SK-N-SH treated with all-trans-retinoic acid at 6 μM for 48 hours (cell line): ENCODE measurements around the gene LINC00632.

ENCODE experiments used
- ATAC-seq: fragments of 200-7000 bp; cut with Tn5 transposase; 3 replicates; pipeline ENCODE4 v1.9.1; 2020; ENCODE audit warnings: mild to moderate bottlenecking, moderate library complexity
- ARNTL ChIP-seq: fragments of 450-650 bp; formaldehyde crosslinking; IDR thresholded peaks from 2 replicates; pipeline ENCODE4 v1.5.0; 2020; ENCODE audit warnings: low read depth, mild to moderate bottlenecking, moderate library complexity, borderline replicate concordance
- BACH2 ChIP-seq: fragments of 250-450 bp; sonication (Bioruptor Pico); IDR thresholded peaks from 2 replicates; pipeline ENCODE4 v1.9.0; 2021; ENCODE audit warnings: mild to moderate bottlenecking, borderline replicate concordance
- CSDC2 ChIP-seq: fragments of 250-450 bp; sonication (Bioruptor Pico); IDR thresholded peaks from 2 replicates; pipeline ENCODE4 v1.5.0; 2020; ENCODE audit warnings: mild to moderate bottlenecking, moderate library complexity
- ESRRG ChIP-seq: fragments of 250-450 bp; sonication (Bioruptor Pico); IDR thresholded peaks from 2 replicates; pipeline ENCODE4 v1.6.1; 2021; ENCODE audit warnings: mild to moderate bottlenecking
- ISL1 ChIP-seq: fragments of 250-450 bp; sonication (Bioruptor Pico); IDR thresholded peaks from 2 replicates; pipeline ENCODE4 v2.1.2; 2022; ENCODE audit warnings: mild to moderate bottlenecking, moderate library complexity
- OSR1 ChIP-seq: fragments of 250-450 bp; sonication (Bioruptor Pico); IDR thresholded peaks from 2 replicates; pipeline ENCODE4 v1.8.0; 2022; ENCODE audit warnings: moderate library complexity, mild to moderate bottlenecking, inconsistent platforms
- PPARA ChIP-seq: fragments of 250-450 bp; sonication (Bioruptor Pico); IDR thresholded peaks from 2 replicates; pipeline ENCODE4 v1.5.0; 2020; ENCODE audit warnings: mild to moderate bottlenecking, borderline replicate concordance
- RARB ChIP-seq: fragments of 250-450 bp; sonication (Bioruptor Pico); IDR thresholded peaks from 2 replicates; pipeline ENCODE4 v1.8.0; 2021; ENCODE audit warnings: mild to moderate bottlenecking, moderate library complexity
- SNAI2 ChIP-seq: fragments of 250-450 bp; sonication (Bioruptor Pico); IDR thresholded peaks from 2 replicates; pipeline ENCODE4 v1.5.0; 2020; ENCODE audit warnings: mild to moderate bottlenecking, moderate library complexity
- TCF4 ChIP-seq: fragments of 250-450 bp; sonication (Bioruptor Pico); IDR thresholded peaks from 2 replicates; pipeline ENCODE4 v1.8.0; 2021; ENCODE audit warnings: mild to moderate bottlenecking, moderate library complexity, borderline replicate concordance
- TOX ChIP-seq: fragments of 250-450 bp; sonication (Bioruptor Pico); IDR thresholded peaks from 2 replicates; pipeline ENCODE4 v1.8.0; 2021; ENCODE audit warnings: mild to moderate bottlenecking, moderate library complexity, borderline replicate concordance
- ZFP30 ChIP-seq: fragments of 450-650 bp; formaldehyde crosslinking; IDR thresholded peaks from 2 replicates; pipeline ENCODE4 v1.5.0; 2022; ENCODE audit warnings: mild to moderate bottlenecking, moderate library complexity
- ZNF565 ChIP-seq: fragments of 450-650 bp; formaldehyde crosslinking; conservative IDR thresholded peaks from 2 replicates; pipeline ENCODE4 v1.5.0; 2020; ENCODE audit warnings: low read depth, mild to moderate bottlenecking, moderate library complexity
- ZNF8 ChIP-seq: fragments of 450-650 bp; formaldehyde crosslinking; IDR thresholded peaks from 2 replicates; pipeline ENCODE4 v1.5.0; 2020; ENCODE audit warnings: mild to moderate bottlenecking, moderate library complexity
- TF ChIP-seq, protein P1 (sequence below): fragments of 250-450 bp; sonication (Bioruptor Pico); IDR thresholded peaks from 2 replicates; pipeline ENCODE4 v1.5.1; 2020; ENCODE audit warnings: low read depth, mild to moderate bottlenecking, moderate library complexity
- TF ChIP-seq, protein P2 (sequence below): fragments of 250-450 bp; sonication (Bioruptor Pico); IDR thresholded peaks from 2 replicates; pipeline ENCODE4 v1.5.1; 2021; ENCODE audit warnings: mild to moderate bottlenecking, moderate library complexity
- TF ChIP-seq, protein P3 (sequence below): fragments of 250-450 bp; sonication (Bioruptor Pico); IDR thresholded peaks from 2 replicates; pipeline ENCODE4 v1.8.0; 2020; ENCODE audit warnings: mild to moderate bottlenecking, moderate library complexity, borderline replicate concordance
- TF ChIP-seq, protein P4 (sequence below): fragments of 250-450 bp; sonication (Bioruptor Pico); IDR thresholded peaks from 2 replicates; pipeline ENCODE4 v1.5.0; 2020; ENCODE audit warnings: mild to moderate bottlenecking, moderate library complexity
- TF ChIP-seq, protein P5 (sequence below): fragments of 250-450 bp; sonication (Bioruptor Pico); IDR thresholded peaks from 2 replicates; pipeline ENCODE4 v1.8.0; 2021; ENCODE audit warnings: low read depth, mild to moderate bottlenecking, moderate library complexity, borderline replicate concordance

Gene LINC00632

DNA sequence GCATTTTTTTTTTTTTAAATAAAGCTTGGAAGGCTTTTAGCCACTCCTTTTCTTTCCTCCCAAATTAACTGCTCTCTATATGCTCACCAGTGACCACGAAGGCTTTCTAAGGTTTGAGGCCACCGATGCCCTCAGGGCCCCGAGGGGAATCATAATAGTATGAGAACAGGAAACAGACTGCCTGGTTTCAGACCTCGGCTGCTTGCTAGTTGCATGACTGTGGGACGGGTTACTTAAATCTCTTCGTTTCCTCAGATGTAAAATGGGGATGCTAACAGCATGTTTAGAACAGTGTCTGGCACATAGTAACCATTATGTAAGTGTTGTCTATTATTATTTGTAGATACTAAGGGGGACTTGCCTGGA lies 3.6 kb downstream of the LINC00632 start:
- no peak; the same call in 2 of the 3 replicates for ATAC-seq
- TF ChIP-seq BACH2 (CRISPR knock-in tag) (no peak), ZFP30 (no peak), ARNTL (no peak), SNAI2 (CRISPR knock-in tag) (no peak), ZNF8 (no peak), PPARA (CRISPR knock-in tag) (no peak)
- TF ChIP-seq, protein P1, sequence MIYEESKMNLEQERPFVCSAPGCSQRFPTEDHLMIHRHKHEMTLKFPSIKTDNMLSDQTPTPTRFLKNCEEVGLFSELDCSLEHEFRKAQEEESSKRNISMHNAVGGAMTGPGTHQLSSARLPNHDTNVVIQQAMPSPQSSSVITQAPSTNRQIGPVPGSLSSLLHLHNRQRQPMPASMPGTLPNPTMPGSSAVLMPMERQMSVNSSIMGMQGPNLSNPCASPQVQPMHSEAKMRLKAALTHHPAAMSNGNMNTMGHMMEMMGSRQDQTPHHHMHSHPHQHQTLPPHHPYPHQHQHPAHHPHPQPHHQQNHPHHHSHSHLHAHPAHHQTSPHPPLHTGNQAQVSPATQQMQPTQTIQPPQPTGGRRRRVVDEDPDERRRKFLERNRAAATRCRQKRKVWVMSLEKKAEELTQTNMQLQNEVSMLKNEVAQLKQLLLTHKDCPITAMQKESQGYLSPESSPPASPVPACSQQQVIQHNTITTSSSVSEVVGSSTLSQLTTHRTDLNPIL = no peak
- TF ChIP-seq, protein P2, sequence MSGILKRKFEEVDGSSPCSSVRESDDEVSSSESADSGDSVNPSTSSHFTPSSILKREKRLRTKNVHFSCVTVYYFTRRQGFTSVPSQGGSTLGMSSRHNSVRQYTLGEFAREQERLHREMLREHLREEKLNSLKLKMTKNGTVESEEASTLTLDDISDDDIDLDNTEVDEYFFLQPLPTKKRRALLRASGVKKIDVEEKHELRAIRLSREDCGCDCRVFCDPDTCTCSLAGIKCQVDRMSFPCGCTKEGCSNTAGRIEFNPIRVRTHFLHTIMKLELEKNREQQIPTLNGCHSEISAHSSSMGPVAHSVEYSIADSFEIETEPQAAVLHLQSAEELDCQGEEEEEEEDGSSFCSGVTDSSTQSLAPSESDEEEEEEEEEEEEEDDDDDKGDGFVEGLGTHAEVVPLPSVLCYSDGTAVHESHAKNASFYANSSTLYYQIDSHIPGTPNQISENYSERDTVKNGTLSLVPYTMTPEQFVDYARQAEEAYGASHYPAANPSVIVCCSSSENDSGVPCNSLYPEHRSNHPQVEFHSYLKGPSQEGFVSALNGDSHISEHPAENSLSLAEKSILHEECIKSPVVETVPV = no peak

DNA sequence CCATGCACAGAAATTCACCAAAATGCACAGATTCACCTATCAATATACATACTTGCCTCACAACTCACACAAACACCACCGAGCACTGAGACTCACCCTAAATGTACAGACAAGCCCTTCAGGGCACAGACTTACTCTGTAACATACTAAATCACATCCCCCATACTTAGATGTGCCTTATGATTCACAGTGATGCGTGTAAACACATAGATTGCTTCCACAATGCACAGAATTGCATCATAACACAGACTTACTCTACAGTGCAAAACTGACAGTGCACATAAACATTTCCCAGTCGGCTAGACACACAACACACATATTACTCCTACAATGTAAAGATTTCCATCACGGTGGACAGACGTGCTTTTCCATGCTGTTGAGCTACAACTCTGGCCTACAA lies 6.2 kb downstream of the LINC00632 start:
- no peak for ATAC-seq
- TF ChIP-seq TOX (no peak), ZNF8 (no peak), ZFP30 (no peak), OSR1 (no peak), TCF4 (no peak), ZNF565 (CRISPR knock-in tag) (no peak), RARB (CRISPR knock-in tag) (no peak), ISL1 (CRISPR knock-in tag) (no peak), ESRRG (CRISPR knock-in tag) (no peak), CSDC2 (CRISPR knock-in tag) (no peak), BACH2 (CRISPR knock-in tag) (no peak), SNAI2 (CRISPR knock-in tag) (no peak)
- TF ChIP-seq, protein P1 = no peak
- TF ChIP-seq, protein P3, sequence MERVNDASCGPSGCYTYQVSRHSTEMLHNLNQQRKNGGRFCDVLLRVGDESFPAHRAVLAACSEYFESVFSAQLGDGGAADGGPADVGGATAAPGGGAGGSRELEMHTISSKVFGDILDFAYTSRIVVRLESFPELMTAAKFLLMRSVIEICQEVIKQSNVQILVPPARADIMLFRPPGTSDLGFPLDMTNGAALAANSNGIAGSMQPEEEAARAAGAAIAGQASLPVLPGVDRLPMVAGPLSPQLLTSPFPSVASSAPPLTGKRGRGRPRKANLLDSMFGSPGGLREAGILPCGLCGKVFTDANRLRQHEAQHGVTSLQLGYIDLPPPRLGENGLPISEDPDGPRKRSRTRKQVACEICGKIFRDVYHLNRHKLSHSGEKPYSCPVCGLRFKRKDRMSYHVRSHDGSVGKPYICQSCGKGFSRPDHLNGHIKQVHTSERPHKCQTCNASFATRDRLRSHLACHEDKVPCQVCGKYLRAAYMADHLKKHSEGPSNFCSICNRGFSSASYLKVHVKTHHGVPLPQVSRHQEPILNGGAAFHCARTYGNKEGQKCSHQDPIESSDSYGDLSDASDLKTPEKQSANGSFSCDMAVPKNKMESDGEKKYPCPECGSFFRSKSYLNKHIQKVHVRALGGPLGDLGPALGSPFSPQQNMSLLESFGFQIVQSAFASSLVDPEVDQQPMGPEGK (CRISPR knock-in tag) = no peak
- TF ChIP-seq, protein P4, sequence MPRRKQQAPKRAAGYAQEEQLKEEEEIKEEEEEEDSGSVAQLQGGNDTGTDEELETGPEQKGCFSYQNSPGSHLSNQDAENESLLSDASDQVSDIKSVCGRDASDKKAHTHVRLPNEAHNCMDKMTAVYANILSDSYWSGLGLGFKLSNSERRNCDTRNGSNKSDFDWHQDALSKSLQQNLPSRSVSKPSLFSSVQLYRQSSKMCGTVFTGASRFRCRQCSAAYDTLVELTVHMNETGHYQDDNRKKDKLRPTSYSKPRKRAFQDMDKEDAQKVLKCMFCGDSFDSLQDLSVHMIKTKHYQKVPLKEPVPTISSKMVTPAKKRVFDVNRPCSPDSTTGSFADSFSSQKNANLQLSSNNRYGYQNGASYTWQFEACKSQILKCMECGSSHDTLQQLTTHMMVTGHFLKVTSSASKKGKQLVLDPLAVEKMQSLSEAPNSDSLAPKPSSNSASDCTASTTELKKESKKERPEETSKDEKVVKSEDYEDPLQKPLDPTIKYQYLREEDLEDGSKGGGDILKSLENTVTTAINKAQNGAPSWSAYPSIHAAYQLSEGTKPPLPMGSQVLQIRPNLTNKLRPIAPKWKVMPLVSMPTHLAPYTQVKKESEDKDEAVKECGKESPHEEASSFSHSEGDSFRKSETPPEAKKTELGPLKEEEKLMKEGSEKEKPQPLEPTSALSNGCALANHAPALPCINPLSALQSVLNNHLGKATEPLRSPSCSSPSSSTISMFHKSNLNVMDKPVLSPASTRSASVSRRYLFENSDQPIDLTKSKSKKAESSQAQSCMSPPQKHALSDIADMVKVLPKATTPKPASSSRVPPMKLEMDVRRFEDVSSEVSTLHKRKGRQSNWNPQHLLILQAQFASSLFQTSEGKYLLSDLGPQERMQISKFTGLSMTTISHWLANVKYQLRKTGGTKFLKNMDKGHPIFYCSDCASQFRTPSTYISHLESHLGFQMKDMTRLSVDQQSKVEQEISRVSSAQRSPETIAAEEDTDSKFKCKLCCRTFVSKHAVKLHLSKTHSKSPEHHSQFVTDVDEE = no peak
- TF ChIP-seq, protein P2 = no peak
- TF ChIP-seq, protein P5, sequence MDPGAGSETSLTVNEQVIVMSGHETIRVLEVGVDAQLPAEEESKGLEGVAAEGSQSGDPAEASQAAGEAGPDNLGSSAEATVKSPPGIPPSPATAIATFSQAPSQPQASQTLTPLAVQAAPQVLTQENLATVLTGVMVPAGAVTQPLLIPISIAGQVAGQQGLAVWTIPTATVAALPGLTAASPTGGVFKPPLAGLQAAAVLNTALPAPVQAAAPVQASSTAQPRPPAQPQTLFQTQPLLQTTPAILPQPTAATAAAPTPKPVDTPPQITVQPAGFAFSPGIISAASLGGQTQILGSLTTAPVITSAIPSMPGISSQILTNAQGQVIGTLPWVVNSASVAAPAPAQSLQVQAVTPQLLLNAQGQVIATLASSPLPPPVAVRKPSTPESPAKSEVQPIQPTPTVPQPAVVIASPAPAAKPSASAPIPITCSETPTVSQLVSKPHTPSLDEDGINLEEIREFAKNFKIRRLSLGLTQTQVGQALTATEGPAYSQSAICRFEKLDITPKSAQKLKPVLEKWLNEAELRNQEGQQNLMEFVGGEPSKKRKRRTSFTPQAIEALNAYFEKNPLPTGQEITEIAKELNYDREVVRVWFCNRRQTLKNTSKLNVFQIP = no peak
